Nephron progenitor cell (in vitro differentiated cells): ENCODE results near the gene SMIM45.
A peak's percentile ranks its signal among the peaks of the same experiment; 100 is the strongest.

Source experiments
- DNase-seq: peaks from one replicate; pipeline ENCODE4 v3.0.0; 2021
- H3K27ac Mint-ChIP-seq: 2 replicates; pipeline ENCODE4 v1.8.0; 2021; ENCODE audit warnings: mild to moderate bottlenecking, moderate library complexity, mixed read lengths
- H3K27me3 Mint-ChIP-seq: 2 replicates; pipeline ENCODE4 v1.8.0; 2021; ENCODE audit warnings: mild to moderate bottlenecking, low read depth, mixed read lengths; ENCODE audit not compliant: poor library complexity
- H3K36me3 Mint-ChIP-seq: 2 replicates; pipeline ENCODE4 v1.8.0; 2021; ENCODE audit warnings: low read depth, mixed read lengths
- H3K4me1 Mint-ChIP-seq: 2 replicates; pipeline ENCODE4 v1.8.0; 2021; ENCODE audit warnings: mixed read lengths
- H3K4me3 Mint-ChIP-seq: 2 replicates; pipeline ENCODE4 v1.8.0; 2021; ENCODE audit warnings: mild to moderate bottlenecking, moderate library complexity, mixed read lengths
- H3K9me3 Mint-ChIP-seq: 2 replicates; pipeline ENCODE4 v1.8.0; 2021; ENCODE audit warnings: mild to moderate bottlenecking, moderate library complexity, mixed read lengths
- CTCF ChIP-seq: fragments of 200-600 bp; sonication (generic); IDR thresholded peaks from 2 replicates; pipeline ENCODE4 v1.5.0; 2021; ENCODE audit warnings: antibody characterized with exemption

Gene SMIM45

GRCh38 chr22:41964112-41964491, 12.2 kb downstream of the SMIM45 start:
- Mint-ChIP-seq H3K27me3 (peaks cover 10% of the 10 kb centered on the region), H3K36me3 (no peaks in the 10 kb centered on the region), H3K27ac (peak overlapping the region; percentile 56), H3K4me3 (no peak overlapping the region), H3K9me3 (no peaks in the 10 kb centered on the region), H3K4me1 (peaks cover 28% of the 10 kb centered on the region)
- no peak for TF ChIP-seq CTCF
- no peak for DNase-seq

- Mint-ChIP-seq H3K4me3 (no peak overlapping the region), H3K4me1 (peaks cover 36% of the 10 kb centered on the region), H3K9me3 (no peaks in the 10 kb centered on the region), H3K36me3 (no peaks in the 10 kb centered on the region), H3K27ac (no peak overlapping the region), H3K27me3 (peaks cover 18% of the 10 kb centered on the region)
- no peak for TF ChIP-seq CTCF
- DNase-seq: no peak
These were observed 14.3 kb downstream of the SMIM45 start for GRCh38 chr22:41966225-41966606.

GRCh38 chr22:41966607-41967240, 14.8 kb downstream of the SMIM45 start:
- peak; percentile 13 for TF ChIP-seq CTCF
- Mint-ChIP-seq H3K4me3 (no peak overlapping the region), H3K27ac (no peak overlapping the region), H3K36me3 (no peaks in the 10 kb centered on the region), H3K9me3 (no peaks in the 10 kb centered on the region), H3K27me3 (peaks cover 23% of the 10 kb centered on the region), H3K4me1 (peaks cover 36% of the 10 kb centered on the region)
- no peak for DNase-seq

- H3K27me3 Mint-ChIP-seq: peaks cover 35% of the 10 kb centered on the region
These were observed 16.7 kb downstream of the SMIM45 start for GRCh38 chr22:41968601-41969000.

GRCh38 chr22:41969110-41969646, 17.2 kb downstream of the SMIM45 start, which contains the start of gene SEPTIN3:
Gene SEPTIN3, plus strand, starts transcription at chr22:41969443. Its CDS starts 2,050 bp downstream, at chr22:41971493.
- H3K4me3 Mint-ChIP-seq: no peak within 1 kb of the TSS
- no peak for TF ChIP-seq CTCF
- H3K36me3 Mint-ChIP-seq: no peaks in the 10 kb centered on the region
- H3K27me3 Mint-ChIP-seq: peaks cover 39% of the 10 kb centered on the region
- no peak within 1 kb of the TSS for H3K27ac Mint-ChIP-seq
- peaks cover 41% of the 10 kb centered on the region for H3K4me1 Mint-ChIP-seq
- H3K9me3 Mint-ChIP-seq: peaks cover 4% of the 10 kb centered on the region
- no peak for DNase-seq

More at GRCh38 chr22:41968601-41969000, 16.7 kb downstream of the SMIM45 start:
- H3K4me1 Mint-ChIP-seq: peaks cover 41% of the 10 kb centered on the region
- no peak overlapping the region for H3K4me3 Mint-ChIP-seq
- no peak for DNase-seq
- H3K27ac Mint-ChIP-seq: no peak overlapping the region
- no peaks in the 10 kb centered on the region for H3K36me3 Mint-ChIP-seq
- H3K9me3 Mint-ChIP-seq: peaks cover 4% of the 10 kb centered on the region
- no peak for TF ChIP-seq CTCF

GRCh38 chr22:41970601-41971000, 18.7 kb downstream of the SMIM45 start:
- H3K9me3 Mint-ChIP-seq: peaks cover 4% of the 10 kb centered on the region
- DNase-seq: no peak
- H3K27ac Mint-ChIP-seq: no peak overlapping the region

More at GRCh38 chr22:41970601-41971000, 18.7 kb downstream of the SMIM45 start:
- peaks cover 52% of the 10 kb centered on the region for H3K27me3 Mint-ChIP-seq
- no peak overlapping the region for H3K4me3 Mint-ChIP-seq
- H3K36me3 Mint-ChIP-seq: no peaks in the 10 kb centered on the region
- no peak for TF ChIP-seq CTCF
- H3K4me1 Mint-ChIP-seq: peaks cover 48% of the 10 kb centered on the region
